Neutrophil (primary cell): ENCODE measurements around the gene ARL4D.

Experiments used
- H3K27ac ChIP-seq: fragments of 200-600 bp; sonication (generic); 2 replicates; pipeline ENCODE4 v1.5.1; 2016; ENCODE audit warnings: mild to moderate bottlenecking, moderate library complexity
- H3K27me3 ChIP-seq: fragments of 200-600 bp; sonication (generic); 2 replicates; pipeline ENCODE4 v1.6.0; 2016; ENCODE audit warnings: mild to moderate bottlenecking
- H3K36me3 ChIP-seq: fragments of 200-600 bp; sonication (generic); 2 replicates; pipeline ENCODE4 v1.5.1; 2017
- H3K4me1 ChIP-seq, 2 experiments: fragments of 200-600 bp in 1 of 2; sonication (generic) in 1 of 2; 1 replicate in 1 of 2; 2 replicates in 1 of 2; pipeline versions ENCODE4 v1.5.1 to v1.6.1; 2013 to 2016; ENCODE audit warnings: low read depth in 1 of 2, low read length in 1 of 2, mild to moderate bottlenecking in 1 of 2, moderate library complexity in 1 of 2; ENCODE audit not compliant: control insufficient read depth in 1 of 2, insufficient read depth in 1 of 2
- H3K4me3 ChIP-seq, 2 experiments: fragments of 200-600 bp in 1 of 2; sonication (generic) in 1 of 2; 1 replicate in 1 of 2; 2 replicates in 1 of 2; pipeline ENCODE4 v1.5.1; 2013 to 2016; ENCODE audit warnings: low read depth in 1 of 2, low read length in 1 of 2, mild to moderate bottlenecking in 1 of 2, moderate library complexity in 1 of 2
- H3K9me3 ChIP-seq: fragments of 200-600 bp; sonication (generic); 2 replicates; pipeline ENCODE4 v1.5.1; 2016
- CTCF ChIP-seq: fragments of 200-600 bp; sonication (generic); IDR thresholded peaks from 2 replicates; pipeline ENCODE4 v1.5.1; 2016; ENCODE audit warnings: antibody characterized with exemption

The ARL4D gene

GRCh38 chr17:43409131-43409530 lies 10.3 kb downstream of the ARL4D start:
- TF ChIP-seq CTCF = no peak
- H3K27ac ChIP-seq = no peak overlapping the region
- H3K4me1 ChIP-seq = no peaks in the 10 kb centered on the region
- no peaks in the 10 kb centered on the region for H3K36me3 ChIP-seq
- H3K9me3 ChIP-seq = no peaks in the 10 kb centered on the region
- peaks cover 23% of the 10 kb centered on the region for H3K27me3 ChIP-seq
- H3K4me3 ChIP-seq = no peak overlapping the region

- Histone ChIP-seq H3K27me3 (peaks cover 26% of the 10 kb centered on the region), H3K36me3 (no peaks in the 10 kb centered on the region), H3K4me1 (no peaks in the 10 kb centered on the region), H3K27ac (no peak overlapping the region), H3K9me3 (no peaks in the 10 kb centered on the region), H3K4me3 (no peak overlapping the region)
- no peak for TF ChIP-seq CTCF
Observed at GRCh38 chr17:43410557-43411368, 12.0 kb downstream of the ARL4D start.

GRCh38 chr17:43411369-43411677 lies 12.5 kb downstream of the ARL4D start:
- Histone ChIP-seq H3K4me3 (no peak overlapping the region), H3K4me1 (no peaks in the 10 kb centered on the region), H3K27ac (no peak overlapping the region), H3K9me3 (no peaks in the 10 kb centered on the region), H3K27me3 (peaks cover 27% of the 10 kb centered on the region), H3K36me3 (no peaks in the 10 kb centered on the region)
- no peak for TF ChIP-seq CTCF

GRCh38 chr17:43411749-43412148 lies 13.0 kb downstream of the ARL4D start:
- no peak for TF ChIP-seq CTCF
- H3K9me3 ChIP-seq = no peaks in the 10 kb centered on the region
- no peaks in the 10 kb centered on the region for H3K4me1 ChIP-seq
- H3K27me3 ChIP-seq = peaks cover 28% of the 10 kb centered on the region
- H3K4me3 ChIP-seq = no peak overlapping the region
- H3K27ac ChIP-seq = no peak overlapping the region
- H3K36me3 ChIP-seq = no peaks in the 10 kb centered on the region

GRCh38 chr17:43412166-43412565 lies 13.4 kb downstream of the ARL4D start:
- no peak overlapping the region for H3K27ac ChIP-seq

More at GRCh38 chr17:43412166-43412565, 13.4 kb downstream of the ARL4D start:
- H3K36me3 ChIP-seq = no peaks in the 10 kb centered on the region
- H3K9me3 ChIP-seq = no peaks in the 10 kb centered on the region
- H3K4me3 ChIP-seq = no peak overlapping the region
- peaks cover 28% of the 10 kb centered on the region for H3K27me3 ChIP-seq
- no peaks in the 10 kb centered on the region for H3K4me1 ChIP-seq
- no peak for TF ChIP-seq CTCF
